Endothelial cell of umbilical vein (primary cell): Measurements from ENCODE around the gene IL1RL1. TPM values are rescaled to one million over a fixed set of nuclear protein-coding genes. Genes with fewer than 3 reads are reported as not detected.
"Not testable (repeated sequence)": the region's sequence is repeated elsewhere in the genome, so short reads cannot be mapped to it uniquely, and the experiment has no call there.

Experiments used
- BruUV-seq: library from RNA; stranded (reverse); fragments of 400-500 nt; replicated peaks from 2 replicates; lab custom pipeline; 2021; lab: Mats Ljungman, UMichigan
- CTCF ChIA-PET: fragments of 300-600, 350-600 bp; sonication (Branson Sonifier 250); formaldehyde crosslinking; loops from one replicate; lab custom pipeline; 2021; ENCODE audit warnings: antibody characterized with exemption, inconsistent platforms; lab: Charles Lee
- POLR2A ChIA-PET: fragments of 300-600, 350-600 bp; sonication (Branson Sonifier 250); formaldehyde crosslinking; loops from one replicate; lab custom pipeline; 2021; ENCODE audit warnings: antibody characterized with exemption, inconsistent platforms; lab: Charles Lee
- DNase-seq: peaks from one replicate; pipeline ENCODE4 v3.0.0-alpha.2; 2011; ENCODE audit warnings: low read depth, low spot score
- FAIRE-seq: peaks from 2 replicates; lab custom pipeline; 2011; peaks lifted over from hg19 to GRCh38; lab: Jason Lieb, UNC
- H2AFZ ChIP-seq: 2 replicates; pipeline ENCODE4 v1.6.0; 2012; ENCODE audit warnings: low read depth, low read length, control low read depth, inconsistent platforms
- H3K27ac ChIP-seq: 2 replicates; pipeline ENCODE4 v1.5.1; 2011; ENCODE audit warnings: low read depth, mild to moderate bottlenecking, control low read depth, low read length, moderate library complexity; ENCODE audit not compliant: insufficient read depth
- H3K27me3 ChIP-seq, 2 experiments: 2 replicates each; pipeline versions ENCODE4 v1.6.0 to v1.6.1; 2011; ENCODE audit warnings: low read length in 2 of 2, mixed read lengths in 1 of 2; ENCODE audit not compliant: control insufficient read depth in 2 of 2, insufficient read depth in 2 of 2
- H3K36me3 ChIP-seq, 2 experiments: 2 replicates in 1 of 2; 3 replicates in 1 of 2; pipeline ENCODE4 v1.5.1; 2011; ENCODE audit warnings: low read length in 2 of 2, mild to moderate bottlenecking in 1 of 2, moderate library complexity in 1 of 2; ENCODE audit not compliant: control insufficient read depth in 2 of 2, insufficient read depth in 2 of 2; ENCODE audit errors: extremely low read depth in 1 of 2
- H3K4me1 ChIP-seq: 3 replicates; pipeline ENCODE4 v1.5.1; 2011; ENCODE audit warnings: mild to moderate bottlenecking, low read length; ENCODE audit not compliant: control insufficient read depth, insufficient read depth; ENCODE audit errors: extremely low read depth
- H3K4me2 ChIP-seq: 2 replicates; pipeline ENCODE4 v1.6.1; 2011; ENCODE audit warnings: low read length, control low read depth, mixed read lengths; ENCODE audit not compliant: insufficient read depth
- H3K4me3 ChIP-seq, 3 experiments: fragments of 200-600 bp in 1 of 3; sonication (generic), shearing (Covaris generic) in 1 of 3; replicated peaks in 1 of 3; 2 replicates each; pipeline ENCODE4 v1.5.1; 2011 to 2016; ENCODE audit warnings: control low read depth in 3 of 3, low read length in 3 of 3, mild to moderate bottlenecking in 2 of 3, inconsistent platforms in 1 of 3, low read depth in 1 of 3, moderate library complexity in 1 of 3; ENCODE audit not compliant: insufficient read depth in 1 of 3
- H3K79me2 ChIP-seq: 2 replicates; pipeline ENCODE4 v1.6.0; 2012; ENCODE audit warnings: low read length, inconsistent platforms; ENCODE audit not compliant: control insufficient read depth, insufficient read depth
- H3K9ac ChIP-seq: replicated peaks from 2 replicates; pipeline ENCODE3; 2011; ENCODE audit warnings: low read length, control low read depth; ENCODE audit not compliant: insufficient read depth; ENCODE audit errors: extremely low read depth
- H3K9me1 ChIP-seq: replicated peaks from 3 replicates; pipeline ENCODE4 v1.6.0; 2011; ENCODE audit warnings: mild to moderate bottlenecking, low read length; ENCODE audit not compliant: control insufficient read depth, insufficient read depth; ENCODE audit errors: extremely low read depth
- H3K9me3 ChIP-seq: replicated peaks from 2 replicates; pipeline ENCODE4 v1.5.1; 2012; ENCODE audit warnings: low read length, inconsistent platforms; ENCODE audit not compliant: control insufficient read depth, insufficient read depth
- H4K20me1 ChIP-seq: replicated peaks from 2 replicates; pipeline ENCODE3; 2011; ENCODE audit warnings: mild to moderate bottlenecking, low read length; ENCODE audit not compliant: control insufficient read depth, insufficient read depth; ENCODE audit errors: extremely low read depth
- EZH2 ChIP-seq: IDR thresholded peaks from 2 replicates; pipeline ENCODE4 v1.6.1; 2012; ENCODE audit warnings: borderline replicate concordance, low read depth, mild to moderate bottlenecking, moderate library complexity, low read length, inconsistent platforms; ENCODE audit not compliant: severe bottlenecking
- FOS ChIP-seq: IDR thresholded peaks from 2 replicates; pipeline ENCODE4 v1.6.1; 2011; ENCODE audit warnings: mild to moderate bottlenecking, low read length, moderate library complexity, borderline replicate concordance; ENCODE audit not compliant: insufficient read depth
- GATA2 ChIP-seq: IDR thresholded peaks from 2 replicates; pipeline ENCODE4 v1.7.0; 2011; ENCODE audit warnings: low read depth, mild to moderate bottlenecking, moderate library complexity, mixed read lengths, low read length; ENCODE audit not compliant: insufficient read length, insufficient read depth
- MYC ChIP-seq: IDR thresholded peaks from one replicate; pipeline ENCODE4 v1.6.1; 2011; ENCODE audit warnings: mild to moderate bottlenecking, low read depth, low read length
- POLR2A ChIP-seq: IDR thresholded peaks from 2 replicates; pipeline ENCODE4 v1.6.1; 2012; ENCODE audit warnings: low read depth, mild to moderate bottlenecking, control low read depth, low read length
- POLR2AphosphoS5 ChIP-seq: IDR thresholded peaks from 2 replicates; pipeline ENCODE4 v1.6.1; 2012; ENCODE audit warnings: low read depth, mild to moderate bottlenecking, control low read depth, low read length, moderate library complexity; ENCODE audit not compliant: insufficient read depth
- dilution Hi-C: fragments of 300-500 bp; cut with MboI; formaldehyde crosslinking; loops from one replicate; pipeline ENCODE4 v1.15.0; 2019; ENCODE audit warnings: low sequenced_read_pairs; ENCODE audit not compliant: extremely low pct_ligation_motif_present
- intact Hi-C: fragments of 100-400 bp; cut with micrococcal nuclease; formaldehyde crosslinking; loops from one replicate; pipeline ENCODE4 v1.10.0; 2022
- polyA plus RNA-seq, 4 experiments: library from polyadenylated mRNA; depleted of rRNA in 3 of 4; stranded (reverse) in 3 of 4; unstranded in 1 of 4; fragments of >200 nt; gene quantifications; 2 replicates each; pipeline versions ENCODE4 v1.2.1 to v1.2.3, GENCODE V29; 2011 to 2012; ENCODE audit warnings: missing spikeins in 1 of 4
- total RNA-seq: library from RNA; stranded (reverse); gene quantifications from 2 replicates; pipeline ENCODE4 v1.2.3, GENCODE V29; 2021
- TF ChIP-seq, protein P1 (sequence below), 2 donors: IDR thresholded peaks; 1 replicate in 1 of 2; 2 replicates in 1 of 2; pipeline ENCODE4 v1.5.1; 2011; ENCODE audit warnings: low read length in 2 of 2, mild to moderate bottlenecking in 2 of 2, moderate library complexity in 2 of 2, control low read depth in 1 of 2, inconsistent platforms in 1 of 2, low read depth in 1 of 2; ENCODE audit not compliant: insufficient read depth in 1 of 2; ENCODE audit errors: extremely low read depth in 1 of 2

Gene IL1RL1
- total and polyA plus RNA-seq, 2 donors (not counting 3 experiments of a cell fraction or from before 2014, with no cell fraction given): 32.2 to 44.0 TPM

DNA sequence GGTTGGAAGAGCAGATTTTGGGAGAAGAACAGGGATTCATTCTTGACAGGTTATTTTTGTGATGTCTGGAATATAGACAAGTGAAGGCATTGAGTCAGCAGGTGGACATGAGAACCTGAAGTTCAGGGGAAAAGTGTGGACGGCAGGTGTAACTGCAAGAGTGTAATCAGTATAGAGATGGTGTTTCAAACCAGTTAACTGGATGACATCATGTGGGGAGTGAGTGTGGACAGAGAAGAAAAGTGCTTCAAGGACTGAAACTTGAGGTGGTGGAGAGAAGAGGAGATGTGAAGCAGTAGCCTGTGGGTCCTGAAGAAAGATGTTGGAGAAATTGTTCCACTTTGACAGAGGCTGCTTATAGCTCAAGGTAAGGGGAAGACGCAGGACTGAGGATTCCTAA, 7.1 kb downstream of the IL1RL1 start:
- H3K9me1 ChIP-seq: no peaks in the 10 kb centered on the region
- no peaks in the 10 kb centered on the region for H3K36me3 ChIP-seq
- H3K27me3 ChIP-seq: no peaks in the 10 kb centered on the region
- no peaks in the 10 kb centered on the region for H3K9me3 ChIP-seq
- H3K79me2 ChIP-seq: no peaks in the 10 kb centered on the region
- H2AFZ ChIP-seq: no peak overlapping the region
- H3K4me2 ChIP-seq: no peak overlapping the region
- POLR2A ChIA-PET: no interaction called here
- intact Hi-C loops: no loop called here
- no TSS peak for BruUV-seq
- DNase-seq (no peak), FAIRE-seq (no peak)
- no peaks in the 10 kb centered on the region for H4K20me1 ChIP-seq
- H3K9ac ChIP-seq: no peak overlapping the region
- dilution Hi-C loops: no loop called here
- H3K27ac ChIP-seq: no peak overlapping the region
- H3K4me1 ChIP-seq: peaks cover 34% of the 10 kb centered on the region
- H3K4me3 ChIP-seq: no peak overlapping the region
- no peak for TF ChIP-seq GATA2
- TF ChIP-seq FOS: no peak
- CTCF ChIA-PET: no interaction called here

DNA sequence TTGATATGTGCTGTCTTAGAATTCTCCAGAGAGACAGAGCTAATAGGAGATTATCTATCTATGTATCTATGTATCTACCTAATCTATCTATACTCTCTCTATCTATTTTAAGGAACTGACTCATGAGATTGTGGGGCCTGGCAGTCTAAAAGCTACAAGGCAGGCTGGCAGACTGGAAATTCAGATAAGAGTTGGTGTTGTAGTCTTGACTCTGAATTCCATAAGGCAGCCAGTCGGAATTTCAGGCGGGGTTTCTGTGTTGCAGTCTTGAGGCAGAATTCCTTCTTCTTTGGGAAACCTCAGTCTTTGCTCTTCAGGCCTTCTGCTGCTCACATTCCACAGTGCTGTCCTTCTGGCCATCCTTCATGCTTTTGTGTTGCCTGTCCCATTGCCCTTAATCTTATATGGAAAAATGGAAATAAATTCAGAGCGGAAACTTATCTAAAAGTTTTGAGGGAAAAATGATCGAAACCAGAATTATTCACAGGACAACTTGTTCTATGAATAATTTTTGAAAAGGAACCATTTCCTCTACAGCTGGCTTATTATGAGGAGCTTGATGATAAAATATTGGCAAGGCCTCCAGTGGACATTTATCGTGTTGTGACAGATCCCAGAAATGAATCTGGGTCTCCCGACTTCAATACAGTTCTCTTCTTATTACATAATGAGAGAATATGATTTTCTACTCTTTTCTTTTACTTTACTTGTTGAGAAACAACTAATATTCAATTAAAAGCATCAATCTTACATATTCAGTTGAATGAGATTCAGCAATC, 10.8 kb downstream of the IL1RL1 start:
- BruUV-seq: no TSS peak
- no peak for FAIRE-seq
- Histone ChIP-seq H2AFZ (peak overlapping the region; percentile 18), H3K36me3 (no peaks in the 10 kb centered on the region), H3K27ac (no peak overlapping the region), H3K9ac (no peak overlapping the region), H3K9me3 (no peaks in the 10 kb centered on the region), H3K79me2 (no peaks in the 10 kb centered on the region), H4K20me1 (no peaks in the 10 kb centered on the region), H3K4me1 (peaks cover 16% of the 10 kb centered on the region), H3K27me3 (no peaks in the 10 kb centered on the region), H3K4me3 (no peak overlapping the region), H3K4me2 (peak overlapping the region; percentile 3), H3K9me1 (no peaks in the 10 kb centered on the region)
- ChIA-PET POLR2A (no interaction called here), CTCF (interaction anchor here (0.7 to 1.2 kb wide), 4 partner anchors 11 to 82 kb away, joined by 3 read pairs; partner anchors contain the start of gene IL1RL1)
- dilution Hi-C loops (no loop called here), intact Hi-C loops (no loop called here)
- DNase-seq: peak; percentile 51
- no peak for TF ChIP-seq FOS
- TF ChIP-seq, protein P1, sequence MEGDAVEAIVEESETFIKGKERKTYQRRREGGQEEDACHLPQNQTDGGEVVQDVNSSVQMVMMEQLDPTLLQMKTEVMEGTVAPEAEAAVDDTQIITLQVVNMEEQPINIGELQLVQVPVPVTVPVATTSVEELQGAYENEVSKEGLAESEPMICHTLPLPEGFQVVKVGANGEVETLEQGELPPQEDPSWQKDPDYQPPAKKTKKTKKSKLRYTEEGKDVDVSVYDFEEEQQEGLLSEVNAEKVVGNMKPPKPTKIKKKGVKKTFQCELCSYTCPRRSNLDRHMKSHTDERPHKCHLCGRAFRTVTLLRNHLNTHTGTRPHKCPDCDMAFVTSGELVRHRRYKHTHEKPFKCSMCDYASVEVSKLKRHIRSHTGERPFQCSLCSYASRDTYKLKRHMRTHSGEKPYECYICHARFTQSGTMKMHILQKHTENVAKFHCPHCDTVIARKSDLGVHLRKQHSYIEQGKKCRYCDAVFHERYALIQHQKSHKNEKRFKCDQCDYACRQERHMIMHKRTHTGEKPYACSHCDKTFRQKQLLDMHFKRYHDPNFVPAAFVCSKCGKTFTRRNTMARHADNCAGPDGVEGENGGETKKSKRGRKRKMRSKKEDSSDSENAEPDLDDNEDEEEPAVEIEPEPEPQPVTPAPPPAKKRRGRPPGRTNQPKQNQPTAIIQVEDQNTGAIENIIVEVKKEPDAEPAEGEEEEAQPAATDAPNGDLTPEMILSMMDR (IDR thresholded peaks at IDR 0.05; ENCODE audit: extremely low read depth in 1 of 2, insufficient read depth in 1 of 2, low read depth in 1 of 2, low read length in 2 of 2): no peak
- TF ChIP-seq MYC: no peak
- TF ChIP-seq POLR2AphosphoS5: no peak
- peak; percentile 54 for TF ChIP-seq GATA2
- no peak for TF ChIP-seq EZH2
- TF ChIP-seq POLR2A: no peak

DNA sequence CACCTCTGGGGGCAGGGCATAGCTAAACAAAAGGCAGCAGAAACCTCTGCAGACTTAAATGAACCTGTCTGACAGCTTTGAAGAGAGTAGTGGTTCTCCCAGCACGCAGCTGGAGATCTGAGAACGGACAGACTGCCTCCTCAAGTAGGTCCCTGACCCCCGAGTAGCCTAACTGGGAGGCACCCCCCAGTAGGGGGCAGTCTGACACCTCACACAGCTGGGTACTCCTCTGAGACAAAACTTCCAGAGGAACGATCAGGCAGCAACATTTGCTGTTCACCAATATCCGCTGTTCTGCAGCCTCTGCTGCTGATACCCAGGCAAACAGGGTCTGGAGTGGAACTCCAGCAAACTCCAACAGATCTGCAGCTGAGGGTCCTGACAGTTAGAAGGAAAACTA, 13.6 kb downstream of the IL1RL1 start:
- intact Hi-C loops, H3K9me1 ChIP-seq, H4K20me1 ChIP-seq, H3K27ac ChIP-seq, H3K4me2 ChIP-seq, BruUV-seq, H3K79me2 ChIP-seq, FAIRE-seq, H3K27me3 ChIP-seq, DNase-seq, H3K4me3 ChIP-seq, POLR2A ChIA-PET, dilution Hi-C loops, H3K36me3 ChIP-seq, H2AFZ ChIP-seq, H3K9ac ChIP-seq, H3K9me3 ChIP-seq, CTCF ChIA-PET: not testable (repeated sequence)
- H3K4me1 ChIP-seq: peaks cover 10% of the 10 kb centered on the region
